Measurements from ENCODE around the gene NPW.

NPW gene

GRCh38 chr16:1991135-1991551 is 28.4 kb upstream of the NPW start:
- H3K4me1 Mint-ChIP-seq: peaks cover 18% of the 10 kb centered on the region
- H3K27me3 Mint-ChIP-seq: no peaks in the 10 kb centered on the region
- peak; percentile 66 to 71 for DNase-seq (ENCODE audit: low spot score in 2 of 2)
- H3K9me3 Mint-ChIP-seq: no peaks in the 10 kb centered on the region
- ATAC-seq (ENCODE audit: low read depth): peak; percentile 59
- H3K36me3 Mint-ChIP-seq: peaks cover 8% of the 10 kb centered on the region
- H3K4me3 Mint-ChIP-seq: peak overlapping the region; percentile 90
- peak overlapping the region; percentile 95 for H3K27ac Mint-ChIP-seq

- Mint-ChIP-seq H3K4me1 (peaks cover 18% of the 10 kb centered on the region), H3K27me3 (no peaks in the 10 kb centered on the region), H3K9me3 (no peaks in the 10 kb centered on the region), H3K4me3 (peak overlapping the region; percentile 90), H3K36me3 (peaks cover 4% of the 10 kb centered on the region), H3K27ac (peak overlapping the region; percentile 95)
- DNase-seq (ENCODE audit: low spot score in 2 of 2) (peak in 1 of 2 donors; percentile 25), ATAC-seq (ENCODE audit: low read depth) (no peak)
Observed at GRCh38 chr16:1991588-1991947, 28.0 kb upstream of the NPW start.

GRCh38 chr16:1991948-1992703 is 27.5 kb upstream of the NPW start:
- Mint-ChIP-seq H3K4me1 (peaks cover 18% of the 10 kb centered on the region), H3K36me3 (no peaks in the 10 kb centered on the region), H3K4me3 (peak overlapping the region; percentile 90), H3K27ac (peak overlapping the region; percentile 95), H3K27me3 (no peaks in the 10 kb centered on the region), H3K9me3 (no peaks in the 10 kb centered on the region)
- peak; percentile 66 for ATAC-seq (ENCODE audit: low read depth)
- DNase-seq (ENCODE audit: low spot score in 2 of 2): peak; percentile 92 to 97

GRCh38 chr16:1992704-1993317 is 26.8 kb upstream of the NPW start:
- Mint-ChIP-seq H3K27ac (no peak overlapping the region), H3K27me3 (no peaks in the 10 kb centered on the region), H3K9me3 (no peaks in the 10 kb centered on the region), H3K4me1 (peaks cover 18% of the 10 kb centered on the region), H3K4me3 (no peak overlapping the region), H3K36me3 (no peaks in the 10 kb centered on the region)
- no peak for DNase-seq (ENCODE audit: low spot score in 2 of 2)
- no peak for ATAC-seq (ENCODE audit: low read depth)

GRCh38 chr16:1993731-1994131 is 25.9 kb upstream of the NPW start:
- DNase-seq (ENCODE audit: low spot score in 2 of 2) (no peak), ATAC-seq (ENCODE audit: low read depth) (no peak)
- H3K4me3 Mint-ChIP-seq: no peak overlapping the region
- H3K27ac Mint-ChIP-seq: peak overlapping the region; percentile 70
- no peaks in the 10 kb centered on the region for H3K9me3 Mint-ChIP-seq
- H3K4me1 Mint-ChIP-seq: peaks cover 15% of the 10 kb centered on the region
- peaks cover 3% of the 10 kb centered on the region for H3K36me3 Mint-ChIP-seq
- no peaks in the 10 kb centered on the region for H3K27me3 Mint-ChIP-seq

- H3K36me3 Mint-ChIP-seq: peaks cover 10% of the 10 kb centered on the region
- DNase-seq (ENCODE audit: low spot score in 2 of 2) (no peak), ATAC-seq (ENCODE audit: low read depth) (no peak)
- no peaks in the 10 kb centered on the region for H3K9me3 Mint-ChIP-seq
- no peak overlapping the region for H3K4me3 Mint-ChIP-seq
- no peaks in the 10 kb centered on the region for H3K27me3 Mint-ChIP-seq
- peaks cover 5% of the 10 kb centered on the region for H3K4me1 Mint-ChIP-seq
- no peak overlapping the region for H3K27ac Mint-ChIP-seq
Observed at GRCh38 chr16:1997494-1998359, 21.9 kb upstream of the NPW start.

GRCh38 chr16:1998360-1998835 is 21.2 kb upstream of the NPW start:
- DNase-seq (ENCODE audit: low spot score in 2 of 2) (no peak), ATAC-seq (ENCODE audit: low read depth) (no peak)
- Mint-ChIP-seq H3K4me3 (no peak overlapping the region), H3K27ac (no peak overlapping the region), H3K27me3 (no peaks in the 10 kb centered on the region), H3K9me3 (no peaks in the 10 kb centered on the region), H3K4me1 (peaks cover 3% of the 10 kb centered on the region), H3K36me3 (peaks cover 10% of the 10 kb centered on the region)

GRCh38 chr16:1998852-1999801 is 20.5 kb upstream of the NPW start:
- DNase-seq (ENCODE audit: low spot score in 2 of 2): no peak
- Mint-ChIP-seq H3K27me3 (no peaks in the 10 kb centered on the region), H3K9me3 (no peaks in the 10 kb centered on the region), H3K36me3 (peaks cover 10% of the 10 kb centered on the region), H3K4me3 (no peak overlapping the region), H3K27ac (no peak overlapping the region), H3K4me1 (peaks cover 2% of the 10 kb centered on the region)
- no peak for ATAC-seq (ENCODE audit: low read depth)

- DNase-seq (ENCODE audit: low spot score in 2 of 2): no peak
- Mint-ChIP-seq H3K4me1 (peaks cover 4% of the 10 kb centered on the region), H3K9me3 (no peaks in the 10 kb centered on the region), H3K36me3 (peaks cover 10% of the 10 kb centered on the region), H3K4me3 (no peak overlapping the region), H3K27me3 (no peaks in the 10 kb centered on the region), H3K27ac (no peak overlapping the region)
- ATAC-seq (ENCODE audit: low read depth): no peak
Observed at GRCh38 chr16:1999866-2000514, 19.6 kb upstream of the NPW start.

- no peak for DNase-seq (ENCODE audit: low spot score in 2 of 2)
- H3K36me3 Mint-ChIP-seq: peaks cover 10% of the 10 kb centered on the region
- H3K27ac Mint-ChIP-seq: no peak overlapping the region
- no peak overlapping the region for H3K4me3 Mint-ChIP-seq
- peaks cover 10% of the 10 kb centered on the region for H3K4me1 Mint-ChIP-seq
- H3K9me3 Mint-ChIP-seq: no peaks in the 10 kb centered on the region
- H3K27me3 Mint-ChIP-seq: no peaks in the 10 kb centered on the region
- no peak for ATAC-seq (ENCODE audit: low read depth)
Observed at GRCh38 chr16:2001035-2001434, 18.6 kb upstream of the NPW start.

- no peak overlapping the region for H3K27ac Mint-ChIP-seq
- peaks cover 10% of the 10 kb centered on the region for H3K36me3 Mint-ChIP-seq
- DNase-seq (ENCODE audit: low spot score in 2 of 2): no peak
- ATAC-seq (ENCODE audit: low read depth): no peak
- no peaks in the 10 kb centered on the region for H3K27me3 Mint-ChIP-seq
- H3K9me3 Mint-ChIP-seq: no peaks in the 10 kb centered on the region
- H3K4me3 Mint-ChIP-seq: no peak overlapping the region
- peaks cover 16% of the 10 kb centered on the region for H3K4me1 Mint-ChIP-seq
Observed at GRCh38 chr16:2001456-2002355, 17.9 kb upstream of the NPW start.

Measured in memory B cell (primary cell).